Adrenal gland (tissue), 12 donors: ENCODE data around the gene KIF1A. TPM values are rescaled to one million over a fixed set of nuclear protein-coding genes. Genes with fewer than 3 reads are reported as not detected.

ENCODE experiments used
- DNase-seq, 7 donors: peaks; one replicate each; pipeline ENCODE4 v3.0.0-alpha.2; 2019 to 2020
- H3K27ac ChIP-seq, 5 donors: fragments of 200-600 bp; sonication (generic) in 4 of 5; 1 replicate in 3 of 5; 2 replicates in 2 of 5; pipeline versions ENCODE4 v1.5.1 to v1.8.0; 2016 to 2020; ENCODE audit warnings: mild to moderate bottlenecking in 1 of 5
- H3K27me3 ChIP-seq: fragments of 200-600 bp; 2 replicates; pipeline ENCODE4 v1.8.0; 2021
- H3K36me3 ChIP-seq, 2 donors: fragments of 200-600 bp; replicated peaks in 1 of 2; 1 replicate in 1 of 2; 2 replicates in 1 of 2; pipeline versions ENCODE4 v1.5.1 to v1.8.0; 2018 to 2022
- H3K4me1 ChIP-seq, 2 donors: fragments of 200-600 bp; replicated peaks in 1 of 2; 1 replicate in 1 of 2; 2 replicates in 1 of 2; pipeline versions ENCODE4 v1.5.1 to v1.8.0; 2018 to 2021
- H3K4me3 ChIP-seq, 4 donors: fragments of 200-600 bp; sonication (generic) in 3 of 4; one replicate each; pipeline ENCODE4 v1.5.1; 2016 to 2018
- H3K9me3 ChIP-seq, 3 donors: fragments of 200-600 bp; sonication (generic) in 1 of 3; replicated peaks in 1 of 3; 1 replicate in 2 of 3; 2 replicates in 1 of 3; pipeline versions ENCODE4 v1.5.1 to v1.8.0; 2016 to 2021
- CTCF ChIP-seq, 6 experiments: fragments of 450-650 bp in 4 of 6; fragments of 200-600 bp in 2 of 6; sonication (generic) in 1 of 6; IDR thresholded peaks; 1 replicate in 5 of 6; 2 replicates in 1 of 6; pipeline versions ENCODE4 v1.5.1 to v1.8.0; 2016 to 2021; ENCODE audit warnings: antibody characterized with exemption in 6 of 6, mild to moderate bottlenecking in 2 of 6, moderate library complexity in 1 of 6
- POLR2A ChIP-seq, 2 donors: fragments of 450-650 bp; IDR thresholded peaks; one replicate each; pipeline ENCODE4 v1.6.1; 2017; ENCODE audit warnings: antibody characterized with exemption in 2 of 2, mild to moderate bottlenecking in 2 of 2, moderate library complexity in 1 of 2
- WGBS, 4 donors: extraction: QIAGEN DNeasy Blood & Tissue Kit in 2 of 4; methylation state at CpG; one replicate each; pipeline versions ENCODE4 v1.1.5 to v1.1.7; 2013 to 2017; 5-methylcytosine and 5-hydroxymethylcytosine counted together
- intact Hi-C, 2 donors: fragments of 100-400 bp; cut with DNase I; formaldehyde crosslinking; loops; one replicate each; pipeline versions ENCODE4 v1.14.1 to v1.15.0; 2022 to 2023
- polyA plus RNA-seq, 3 donors: library from polyadenylated mRNA; stranded (reverse); fragments of 200-250 nt in 2 of 3; fragments of 350-450 nt in 1 of 3; fragmentation: Illumina TruSeq in 1 of 3; extraction: RNeasy Lipid Tissue Mini Kit (QIAGEN cat#74804) in 1 of 3; gene quantifications; one replicate each; pipeline ENCODE4 v1.2.3, GENCODE V29; 2013 to 2014
- total RNA-seq, 9 donors: library from RNA; depleted of rRNA in 4 of 9; stranded (reverse); fragments of >200 nt in 4 of 9; fragments of 120-200 nt in 1 of 9; fragmentation: NEBNext Ultra II Directional in 1 of 9; extraction: Animal tissue kit (Norgen Biotek cat#: 25700) in 1 of 9; gene quantifications; one replicate each; pipeline versions ENCODE4 v1.1.0 to v1.2.4, GENCODE V29; 2013 to 2023
- donor health status: healthy with polysubstance abuse.
- donor health status: Bipolar disorder and iron deficiency.
- donor health status: DM: yes; HTN: yes; CAD: no.
- donor health status: DM: no; HTN: no; CAD: no.
- donor health status: DM: no; HTN: no; CAD: no.
- donor health status: DM: yes; HTN: yes; CAD: no.

Gene KIF1A
- total and polyA plus RNA-seq, 12 donors: 0.35 to 106 (median 11.5) TPM

GRCh38 chr2:240703417-240704341 lies 116.3 kb downstream of the KIF1A start:
- 54 to 73% (median 64%) methylated on average over 10 to 18 of the region's 18 CpGs for WGBS, 4 donors
- intact Hi-C loops: loop anchor here (5.0 to 10.0 kb wide), 2 partner anchors 189 to 191 kb away; no protein-coding TSS in a partner anchor

GRCh38 chr2:240702640-240703011 lies 117.4 kb downstream of the KIF1A start:
- 74 to 84% (median 79%) methylated on average over 7 to 9 of the region's 9 CpGs for WGBS, 4 donors
- no peak for DNase-seq
- Histone ChIP-seq H3K4me1 (no peaks in the 10 kb centered on the region), H3K36me3 (no peaks in the 10 kb centered on the region), H3K27me3 (peaks cover 15% of the 10 kb centered on the region), H3K9me3 (no peaks in the 10 kb centered on the region), H3K4me3 (no peak overlapping the region), H3K27ac (no peak overlapping the region)
- TF ChIP-seq CTCF (IDR thresholded peaks at IDR 0.05) (no peak), POLR2A (IDR thresholded peaks at IDR 0.05) (no peak)
- intact Hi-C loops: loop anchor here (5.0 to 10.0 kb wide), 2 partner anchors 188 to 190 kb away; no protein-coding TSS in a partner anchor

More at GRCh38 chr2:240703417-240704341, 116.3 kb downstream of the KIF1A start:
- H3K4me3 ChIP-seq: no peak overlapping the region
- H3K27me3 ChIP-seq: peaks cover 21% of the 10 kb centered on the region
- no peak overlapping the region for H3K27ac ChIP-seq
- H3K9me3 ChIP-seq: no peaks in the 10 kb centered on the region
- no peak for DNase-seq
- no peaks in the 10 kb centered on the region for H3K36me3 ChIP-seq
- TF ChIP-seq POLR2A (IDR thresholded peaks at IDR 0.05) (no peak), CTCF (IDR thresholded peaks at IDR 0.05) (no peak)
- no peaks in the 10 kb centered on the region for H3K4me1 ChIP-seq

GRCh38 chr2:240701736-240702639 lies 118.0 kb downstream of the KIF1A start:
- no peaks in the 10 kb centered on the region for H3K4me1 ChIP-seq
- 82 to 89% (median 86%) methylated on average over 10 to 30 of the region's 30 CpGs for WGBS, 4 donors
- no peaks in the 10 kb centered on the region for H3K9me3 ChIP-seq
- no peak for TF ChIP-seq POLR2A (IDR thresholded peaks at IDR 0.05)
- no peak for TF ChIP-seq CTCF (IDR thresholded peaks at IDR 0.05)
- DNase-seq: no peak
- H3K4me3 ChIP-seq: no peak overlapping the region
- H3K27ac ChIP-seq: no peak overlapping the region
- H3K27me3 ChIP-seq: peaks cover 15% of the 10 kb centered on the region
- H3K36me3 ChIP-seq: no peaks in the 10 kb centered on the region
- intact Hi-C loops: loop anchor here (5.0 to 10.0 kb wide), 2 partner anchors 187 to 190 kb away; no protein-coding TSS in a partner anchor
